Gastrocnemius medialis (tissue), 4 donors: Measurements from ENCODE around the gene TYROBP. TPM values are rescaled to one million over a fixed set of nuclear protein-coding genes. Genes with fewer than 3 reads are reported as not detected.

Experiments
- ATAC-seq, 2 donors: fragments of 150-250 bp; one replicate each; pipeline ENCODE4 v1.9.1; 2016
- DNase-seq, 2 donors: peaks; one replicate each; pipeline ENCODE4 v3.0.0-alpha.2; 2019
- H3K27ac ChIP-seq, 4 donors: fragments of 200-600 bp; sonication (generic); 1 replicate in 1 of 4; 2 replicates in 3 of 4; pipeline ENCODE4 v1.5.1; 2016 to 2018; ENCODE audit warnings: mild to moderate bottlenecking in 2 of 4, moderate library complexity in 1 of 4
- H3K27me3 ChIP-seq, 3 donors: fragments of 200-600 bp; sonication (generic) in 2 of 3; 1 replicate in 1 of 3; 2 replicates in 2 of 3; pipeline versions ENCODE4 v1.5.1 to v1.6.0; 2016 to 2019; ENCODE audit warnings: mild to moderate bottlenecking in 1 of 3, moderate library complexity in 1 of 3
- H3K36me3 ChIP-seq, 2 donors: fragments of 200-600 bp; sonication (generic) in 1 of 2; one replicate each; pipeline ENCODE4 v1.5.1; 2017 to 2018
- H3K4me1 ChIP-seq, 2 donors: fragments of 200-600 bp; sonication (generic) in 1 of 2; one replicate each; pipeline ENCODE4 v1.5.1; 2016 to 2017; ENCODE audit warnings: mild to moderate bottlenecking in 2 of 2
- H3K4me3 ChIP-seq, 4 donors: fragments of 200-600 bp; sonication (generic) in 3 of 4; 1 replicate in 1 of 4; 2 replicates in 3 of 4; pipeline ENCODE4 v1.5.1; 2016 to 2019; ENCODE audit warnings: mild to moderate bottlenecking in 2 of 4
- H3K9me3 ChIP-seq, 3 donors: fragments of 200-600 bp; sonication (generic) in 2 of 3; 1 replicate in 1 of 3; 2 replicates in 2 of 3; pipeline ENCODE4 v1.5.1; 2016 to 2019
- CTCF ChIP-seq, 5 experiments: fragments of 450-650 bp in 3 of 5; fragments of 200-600 bp in 2 of 5; sonication (generic) in 2 of 5; IDR thresholded peaks in 4 of 5; conservative IDR thresholded peaks in 1 of 5; 1 replicate in 4 of 5; 2 replicates in 1 of 5; pipeline ENCODE4 v1.5.1; 2016 to 2019; ENCODE audit warnings: antibody characterized with exemption in 5 of 5, mild to moderate bottlenecking in 3 of 5, moderate library complexity in 3 of 5
- POLR2A ChIP-seq, 2 donors: fragments of 450-650 bp; IDR thresholded peaks; one replicate each; pipeline ENCODE4 v1.6.1; 2017; ENCODE audit warnings: antibody characterized with exemption in 2 of 2, mild to moderate bottlenecking in 2 of 2, moderate library complexity in 2 of 2
- in situ Hi-C, 4 donors: fragments of 200-750 bp; cut with MboI; loops; one replicate each; pipeline versions ENCODE4 v1.15.0 to v1.8.0; 2017; ENCODE audit warnings: low sequenced_read_pairs in 4 of 4
- intact Hi-C: fragments of 100-400 bp; cut with DNase I; formaldehyde crosslinking; loops from one replicate; pipeline ENCODE4 v1.15.1; 2023; ENCODE audit warnings: low total_unique reads
- total RNA-seq, 4 donors: library from RNA; depleted of rRNA; stranded (reverse); fragments of >200 nt; gene quantifications; one replicate each; pipeline versions ENCODE4 v1.1.0 to v1.2.3, GENCODE V29; 2016

Gene TYROBP
- total RNA-seq, 4 donors from 2014 or later, result 7.2 to 25.6 (median 18.2) TPM

DNA sequence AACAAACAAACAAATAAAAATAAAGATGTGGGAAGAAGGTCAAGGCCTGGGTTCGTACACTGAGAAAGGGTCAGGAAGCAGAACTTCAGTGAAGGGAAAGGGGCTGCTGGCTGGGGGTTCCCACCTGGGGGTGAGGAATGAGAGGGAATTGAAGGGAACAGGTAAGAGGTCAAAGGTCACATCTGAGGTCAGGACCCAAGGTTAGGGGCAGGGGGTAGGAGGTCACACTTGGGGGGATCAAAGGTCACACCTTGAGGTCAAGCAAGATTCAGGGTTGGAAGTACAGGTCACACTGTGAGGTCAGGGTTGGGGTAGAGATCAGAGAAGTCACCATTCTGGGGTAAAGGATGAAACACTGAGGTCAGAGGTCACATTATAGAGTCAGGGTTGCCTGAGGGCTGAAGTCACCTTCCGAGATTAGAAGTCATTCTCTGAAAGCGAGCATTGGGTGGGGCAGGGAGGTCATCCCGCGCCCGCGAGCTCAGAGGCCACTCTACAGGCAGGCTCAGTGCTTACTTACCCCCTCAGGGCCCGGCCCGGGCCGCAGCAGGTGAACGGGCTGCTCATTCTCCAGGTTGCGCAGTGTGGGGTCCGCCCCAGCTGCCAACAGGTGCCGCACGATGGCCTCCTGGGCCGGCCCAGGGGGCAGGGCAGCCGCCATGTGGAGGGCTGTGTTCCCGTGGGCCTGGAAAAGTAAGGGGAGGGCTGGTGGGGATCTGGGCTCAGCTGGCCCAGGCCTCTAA, 18.6 kb downstream of the TYROBP start:
- no peak for TF ChIP-seq POLR2A (IDR thresholded peaks at IDR 0.05)
- no peak for TF ChIP-seq CTCF (IDR thresholded peaks at IDR 0.05 in 4 of 5, conservative IDR thresholded peaks at IDR 0.05 in 1 of 5)
- H3K36me3 ChIP-seq, result peaks cover 0 to 19% of the 10 kb centered on the region in 2 donors
- no peaks in the 10 kb centered on the region for H3K9me3 ChIP-seq
- H3K4me1 ChIP-seq, result no peaks in the 10 kb centered on the region
- H3K27me3 ChIP-seq, result no peaks in the 10 kb centered on the region
- no peak for DNase-seq
- in situ Hi-C loops (loop anchor here in 1 of 4 donors (10.0 kb wide), 1 partner anchor 45 kb away; the partner anchor contains the start of gene LRFN3), intact Hi-C loops (no loop called here)
- H3K27ac ChIP-seq, result no peak overlapping the region
- ATAC-seq, result no peak
- H3K4me3 ChIP-seq, result no peak overlapping the region

DNA sequence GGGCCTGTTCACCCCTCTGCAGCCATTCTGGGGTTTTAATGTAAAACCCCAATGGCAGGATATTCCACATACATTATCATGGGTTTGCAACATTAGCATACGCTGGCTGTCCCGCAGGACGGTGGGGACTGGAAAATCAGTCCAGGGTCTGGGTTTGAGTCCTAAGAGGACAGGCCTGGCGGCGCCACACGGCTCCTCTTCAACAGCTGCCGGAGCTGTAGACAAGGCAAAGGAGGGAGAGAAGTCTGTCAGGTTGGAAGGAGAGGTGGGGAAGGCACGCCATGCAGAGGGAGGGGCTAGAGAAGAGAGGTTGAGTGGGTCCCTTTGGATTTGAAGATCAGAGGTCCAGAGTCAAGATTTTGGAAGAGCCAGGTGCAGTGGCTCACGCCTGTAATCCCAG, 19.7 kb downstream of the TYROBP start:
- no peaks in the 10 kb centered on the region for H3K4me1 ChIP-seq
- intact Hi-C loops, result no loop called here
- H3K4me3 ChIP-seq, result no peak overlapping the region
- no peak for DNase-seq
- H3K27me3 ChIP-seq, result no peaks in the 10 kb centered on the region
- no peak overlapping the region for H3K27ac ChIP-seq
- H3K36me3 ChIP-seq, result peaks cover 0 to 17% of the 10 kb centered on the region in 2 donors
- no peaks in the 10 kb centered on the region for H3K9me3 ChIP-seq
- TF ChIP-seq POLR2A (IDR thresholded peaks at IDR 0.05), result no peak
- TF ChIP-seq CTCF (IDR thresholded peaks at IDR 0.05 in 4 of 5, conservative IDR thresholded peaks at IDR 0.05 in 1 of 5), result no peak
- in situ Hi-C loops, result loop anchor here in 1 of 4 donors (10.0 kb wide), 1 partner anchor 46 kb away; the partner anchor contains the start of gene LRFN3
- ATAC-seq, result no peak

- ATAC-seq, result no peak
- no peak for TF ChIP-seq CTCF (IDR thresholded peaks at IDR 0.05 in 4 of 5, conservative IDR thresholded peaks at IDR 0.05 in 1 of 5)
- TF ChIP-seq POLR2A (IDR thresholded peaks at IDR 0.05), result no peak
Measured at GRCh38 chr19:35887197-35887596, 20.9 kb downstream of the TYROBP start.

DNA sequence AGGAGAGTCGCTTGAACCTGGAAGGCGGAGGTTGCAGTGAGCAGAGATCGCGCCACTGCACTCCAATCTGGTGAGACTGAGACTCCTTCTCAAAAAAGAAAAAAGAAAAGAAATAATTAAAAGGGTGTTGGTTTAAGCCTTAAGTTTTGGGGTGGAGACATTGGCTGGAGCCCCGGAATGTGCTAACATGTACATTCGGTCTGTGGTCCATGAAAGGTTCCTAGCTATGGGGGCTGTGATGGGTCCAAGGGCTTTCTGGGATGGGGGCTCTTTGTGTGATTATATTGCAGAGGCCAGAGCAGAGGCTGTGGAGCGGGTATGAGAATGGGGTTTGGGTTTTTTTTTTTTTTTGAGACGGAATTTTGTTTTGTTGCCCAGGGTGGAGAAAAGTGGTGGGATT, 22.2 kb downstream of the TYROBP start:
- intact Hi-C loops (no loop called here), in situ Hi-C loops (loop anchor here in 1 of 4 donors (10.0 kb wide), 1 partner anchor 49 kb away; the partner anchor contains the start of gene LRFN3)
- ATAC-seq (no peak), DNase-seq (no peak)
- Histone ChIP-seq H3K4me3 (no peak overlapping the region), H3K27ac (no peak overlapping the region), H3K9me3 (no peaks in the 10 kb centered on the region), H3K4me1 (no peaks in the 10 kb centered on the region), H3K36me3 (peaks cover 0 to 17% of the 10 kb centered on the region in 2 donors), H3K27me3 (no peaks in the 10 kb centered on the region)
- TF ChIP-seq CTCF (IDR thresholded peaks at IDR 0.05 in 4 of 5, conservative IDR thresholded peaks at IDR 0.05 in 1 of 5) (no peak), POLR2A (IDR thresholded peaks at IDR 0.05) (no peak)

More at GRCh38 chr19:35887197-35887596, 20.9 kb downstream of the TYROBP start:
- no peaks in the 10 kb centered on the region for H3K9me3 ChIP-seq
- DNase-seq, result no peak
- H3K36me3 ChIP-seq, result peaks cover 0 to 17% of the 10 kb centered on the region in 2 donors
- H3K4me1 ChIP-seq, result no peaks in the 10 kb centered on the region
- H3K27ac ChIP-seq, result no peak overlapping the region
- H3K4me3 ChIP-seq, result no peak overlapping the region
- H3K27me3 ChIP-seq, result no peaks in the 10 kb centered on the region
- in situ Hi-C loops (loop anchor here in 1 of 4 donors (10.0 kb wide), 1 partner anchor 48 kb away; the partner anchor contains the start of gene LRFN3), intact Hi-C loops (no loop called here)
